Activated T-helper 1 cell treated with Interleukin-2 at 50 U/mL for 16 hours (primary cell): ENCODE data around the gene NDUFB2.
"Not testable (repeated sequence)": the region's sequence is repeated elsewhere in the genome, so short reads cannot be mapped to it uniquely, and the experiment has no call there.

ENCODE experiments used
- DNase-seq: peaks from one replicate; pipeline ENCODE4 v3.0.0-alpha.2; 2020; ENCODE audit warnings: low read depth

NDUFB2 gene

DNA sequence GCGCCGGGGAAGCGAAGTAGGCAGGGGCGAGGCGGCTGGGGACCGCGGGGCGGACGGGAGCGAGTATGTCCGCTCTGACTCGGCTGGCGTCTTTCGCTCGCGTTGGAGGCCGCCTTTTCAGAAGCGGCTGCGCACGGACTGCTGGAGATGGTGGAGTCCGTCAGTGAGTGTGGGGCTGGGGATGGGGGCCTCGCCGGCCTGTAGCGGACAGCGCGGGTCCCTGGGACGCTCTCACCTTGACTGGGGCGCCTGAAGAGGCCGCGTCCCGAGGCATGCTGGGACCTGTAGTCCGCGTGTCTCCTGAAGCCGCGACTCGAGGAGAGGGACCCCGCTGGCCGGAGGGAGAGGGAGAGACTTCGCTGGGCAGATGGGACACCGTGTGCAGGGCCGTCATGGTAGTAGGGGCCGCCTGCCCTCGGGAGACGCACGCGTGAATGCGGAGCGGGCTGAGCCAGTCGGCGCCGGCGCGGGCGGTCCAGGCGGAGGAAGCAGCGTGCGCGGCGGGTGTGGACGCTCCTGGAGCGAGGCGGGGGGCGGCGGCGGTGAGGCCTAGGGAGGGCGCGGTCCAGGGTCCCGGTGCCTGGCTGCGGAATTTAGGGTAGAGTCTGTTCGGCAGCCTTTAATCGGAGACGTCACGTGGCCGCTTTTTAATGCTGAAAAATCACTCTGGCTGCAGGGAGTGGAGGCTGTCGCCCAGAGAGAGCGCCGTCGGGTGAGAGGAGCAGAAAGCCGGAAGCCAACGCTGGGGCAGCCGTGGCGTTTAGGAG, at the start of gene NDUFB2:
TSS of gene NDUFB2 (plus strand) at position 29 of the 767 bp plus-strand sequence. CDS start at position 66, 37 bp downstream.
- peak; percentile 57 for DNase-seq

GRCh38 chr7:140646931-140647647, 49.4 kb upstream of the NDUFB2 start:
- DNase-seq, result no peak

- DNase-seq, result no peak
These were observed 46.8 kb upstream of the NDUFB2 start for GRCh38 chr7:140649556-140650205.

DNA sequence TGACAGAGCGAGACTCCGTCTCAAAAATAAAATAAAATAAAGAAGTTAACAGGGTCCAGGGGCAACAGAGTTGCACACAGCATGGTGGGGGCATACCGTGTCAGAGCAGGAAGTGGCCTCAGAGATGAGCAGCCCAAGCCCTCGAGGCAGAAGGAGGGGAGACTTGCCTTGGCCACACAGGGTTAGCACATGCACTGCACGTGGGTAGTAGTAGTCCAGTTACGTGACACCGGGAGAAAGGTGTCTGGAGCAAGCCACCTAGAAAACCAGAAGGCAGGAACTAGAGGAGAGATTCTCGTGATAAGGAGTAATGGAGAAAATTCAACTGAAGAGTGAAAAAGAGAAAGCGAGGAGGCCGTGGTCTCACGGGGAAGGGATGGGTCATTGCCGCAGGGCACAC, 46.1 kb upstream of the NDUFB2 start:
- no peak for DNase-seq

DNA sequence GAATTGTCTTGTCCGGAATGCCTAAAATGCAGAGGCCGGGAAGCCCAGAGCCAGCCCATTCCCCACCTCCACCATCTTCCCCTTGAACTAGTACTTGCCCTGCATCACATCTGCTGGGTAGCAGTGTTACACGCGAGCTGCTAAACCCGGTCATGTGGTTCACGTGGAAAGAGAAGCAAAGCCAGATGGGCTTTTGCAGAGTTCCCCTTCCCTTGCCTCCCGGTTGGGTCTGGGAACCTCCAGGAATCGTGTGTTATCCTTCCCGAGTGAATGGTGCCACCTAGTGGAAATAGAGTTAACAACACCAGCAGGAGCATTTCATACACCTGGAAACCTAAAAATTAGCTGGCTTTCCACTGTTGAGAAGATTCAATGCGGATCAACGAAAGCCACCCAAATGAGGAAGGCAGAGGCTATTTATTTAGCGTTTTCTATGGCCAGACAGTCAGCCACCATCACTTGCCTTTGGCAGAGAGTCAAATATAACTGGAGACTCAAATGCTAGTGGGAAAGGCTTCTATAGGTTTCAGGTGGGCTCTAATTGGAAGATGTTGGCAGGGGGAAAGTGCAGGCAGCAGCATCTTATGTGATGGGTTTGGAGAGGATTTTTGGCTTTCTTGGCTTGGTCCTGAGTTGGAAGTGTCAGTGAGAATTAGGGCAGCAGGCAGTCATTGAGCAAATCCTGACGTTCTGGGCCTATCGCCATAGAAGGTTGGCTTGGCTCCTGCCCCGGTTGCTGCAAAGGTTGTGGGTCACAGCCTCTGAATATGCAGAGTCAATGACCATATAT, 43.0 kb upstream of the NDUFB2 start:
- DNase-seq, result no peak

GRCh38 chr7:140654109-140654387, 42.5 kb upstream of the NDUFB2 start:
- DNase-seq, result no peak

DNA sequence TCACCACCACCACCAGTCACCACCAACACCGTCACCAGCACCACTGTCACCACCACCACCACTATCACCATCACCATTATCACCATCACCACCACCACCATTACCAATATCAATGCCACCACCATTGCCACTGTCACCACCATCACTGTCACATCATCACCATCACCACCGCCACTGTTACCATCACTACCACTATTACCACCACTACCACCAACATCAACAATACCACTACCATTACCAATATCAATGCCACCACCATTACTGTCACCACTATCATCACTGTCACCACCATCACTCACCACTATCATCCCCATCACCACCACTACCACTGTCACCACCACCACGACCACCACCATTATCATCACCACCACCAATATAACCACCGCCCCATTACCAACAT, 41.8 kb upstream of the NDUFB2 start:
- no peak for DNase-seq

- DNase-seq, result no peak
These were observed 40.7 kb upstream of the NDUFB2 start for GRCh38 chr7:140655511-140656408.

DNA sequence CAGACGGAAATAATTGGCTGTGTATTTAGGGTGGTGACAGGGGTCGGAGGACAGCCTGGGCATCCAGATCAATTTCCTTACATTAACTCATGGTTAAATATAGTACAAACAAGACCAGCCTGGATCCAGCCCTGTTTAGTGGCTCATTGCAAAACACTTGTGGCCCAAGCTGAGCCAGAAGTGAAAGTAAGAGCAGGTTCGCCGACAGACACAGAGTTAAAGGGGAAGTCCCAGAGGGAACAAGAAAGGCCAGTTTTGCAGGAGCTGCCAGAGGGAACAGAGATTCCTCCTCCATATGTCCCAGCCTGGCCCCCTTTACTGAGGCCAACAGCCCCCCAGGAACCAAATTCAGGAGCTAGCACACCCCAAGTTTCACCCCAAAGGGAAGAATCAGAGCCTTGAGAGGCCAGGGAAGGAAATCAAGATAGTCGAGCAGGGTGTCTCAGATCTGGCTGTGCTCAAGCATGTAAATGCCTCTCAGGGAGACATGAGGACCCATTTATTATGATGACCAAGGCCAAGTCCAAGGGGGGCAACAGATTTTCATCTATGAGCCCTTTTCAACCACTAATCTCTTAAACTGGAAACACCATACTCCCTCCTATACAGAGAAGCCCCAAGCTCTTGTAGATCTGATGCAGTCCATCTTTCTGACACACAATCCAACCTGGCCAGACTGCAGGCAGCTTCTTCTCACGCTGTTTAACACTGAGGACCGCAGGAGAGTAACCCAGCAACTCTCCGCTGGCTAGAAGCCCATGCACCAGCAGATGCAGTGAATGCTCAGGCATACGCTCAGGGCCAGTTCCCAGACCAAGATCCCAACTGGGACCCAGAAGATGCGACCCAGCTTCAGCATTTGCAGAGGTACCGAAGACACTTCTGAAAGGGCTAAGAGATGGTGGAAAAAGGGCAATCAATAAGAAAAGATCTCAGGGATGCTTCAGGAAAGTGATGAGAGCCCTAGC, 39.7 kb upstream of the NDUFB2 start:
- no peak for DNase-seq

GRCh38 chr7:140657891-140658290, 38.6 kb upstream of the NDUFB2 start:
- DNase-seq, result no peak

DNA sequence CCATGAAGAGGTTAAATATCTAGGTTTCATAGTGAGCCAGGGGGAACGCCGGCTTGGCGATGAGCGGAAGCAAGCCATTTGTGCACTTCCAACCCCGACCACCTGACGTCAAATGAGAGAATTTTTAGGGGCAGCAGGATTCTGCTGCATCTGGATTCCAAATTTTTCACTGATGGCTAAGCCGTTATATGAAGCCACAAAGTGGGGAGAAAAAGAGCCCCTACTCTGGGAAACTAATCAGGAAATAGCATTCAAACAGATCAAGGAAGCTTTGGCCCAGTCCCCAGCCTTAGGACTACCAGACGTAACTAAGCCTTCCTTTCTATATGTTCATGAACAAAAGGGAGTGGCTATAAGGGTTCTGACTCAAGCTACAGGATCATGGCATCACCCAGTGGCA, 36.7 kb upstream of the NDUFB2 start:
- DNase-seq, result no peak

GRCh38 chr7:140661124-140661523, 35.4 kb upstream of the NDUFB2 start:
- DNase-seq, result no peak

GRCh38 chr7:140662938-140663337, 33.6 kb upstream of the NDUFB2 start:
- not testable (repeated sequence) for DNase-seq

DNA sequence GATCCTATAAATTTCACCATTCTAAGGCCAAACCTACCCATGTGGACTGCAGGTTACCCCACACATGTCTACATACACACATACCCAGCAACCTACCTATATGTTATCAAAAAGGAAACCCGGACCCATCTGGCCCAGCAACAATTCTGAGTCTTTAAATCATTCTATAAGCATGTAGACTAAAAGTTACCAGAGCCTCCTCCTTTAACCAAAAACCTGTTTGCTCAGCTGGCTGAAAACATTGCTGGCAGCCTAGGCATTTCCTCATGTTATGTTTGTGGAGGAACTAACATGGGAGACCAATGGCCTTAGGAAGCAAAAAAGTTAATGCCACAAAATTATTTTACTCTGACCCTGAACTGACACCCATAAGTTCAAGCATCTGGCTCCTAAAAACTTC, 29.0 kb upstream of the NDUFB2 start:
- DNase-seq, result no peak

DNA sequence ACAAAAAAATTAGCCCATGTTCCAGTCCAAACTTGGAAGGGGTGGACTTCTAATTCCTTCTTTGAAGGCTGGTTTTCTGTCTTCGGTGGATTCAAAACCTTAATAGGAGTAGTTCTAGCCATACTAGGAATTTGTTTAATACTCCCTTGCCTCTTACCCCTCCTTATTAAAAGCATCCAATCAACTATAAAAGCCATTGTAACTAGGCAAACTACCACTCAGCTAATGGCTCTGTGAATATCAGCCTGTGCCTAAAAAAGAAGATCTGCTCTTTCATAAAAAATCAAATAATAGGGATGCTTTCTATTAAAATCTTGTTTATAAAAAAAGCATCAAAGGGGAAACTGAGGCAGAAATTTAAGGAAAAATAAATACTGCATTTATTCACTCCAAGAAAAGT, 27.9 kb upstream of the NDUFB2 start:
- DNase-seq, result no peak

GRCh38 chr7:140669352-140669751, 27.2 kb upstream of the NDUFB2 start:
- no peak for DNase-seq

DNA sequence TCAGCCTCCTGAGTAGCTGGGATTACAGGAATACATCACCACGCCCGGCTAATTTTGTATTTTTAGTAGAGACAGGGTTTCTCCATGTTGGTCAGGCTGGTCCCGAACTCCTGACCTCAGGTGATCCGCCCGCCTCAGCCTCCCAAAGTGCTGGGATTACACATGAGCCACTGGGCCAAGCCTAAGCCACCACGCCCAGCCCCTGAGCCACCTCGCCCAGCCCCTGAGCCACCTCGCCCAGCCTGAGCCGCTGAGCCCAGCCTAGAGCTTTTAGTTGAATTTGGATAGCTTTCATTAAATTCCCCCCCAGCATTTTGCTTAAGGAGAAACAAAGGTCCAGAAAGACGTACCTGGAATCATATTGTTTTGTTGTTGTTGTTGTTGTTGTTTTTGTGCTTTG, 26.6 kb upstream of the NDUFB2 start:
- not testable (repeated sequence) for DNase-seq

DNA sequence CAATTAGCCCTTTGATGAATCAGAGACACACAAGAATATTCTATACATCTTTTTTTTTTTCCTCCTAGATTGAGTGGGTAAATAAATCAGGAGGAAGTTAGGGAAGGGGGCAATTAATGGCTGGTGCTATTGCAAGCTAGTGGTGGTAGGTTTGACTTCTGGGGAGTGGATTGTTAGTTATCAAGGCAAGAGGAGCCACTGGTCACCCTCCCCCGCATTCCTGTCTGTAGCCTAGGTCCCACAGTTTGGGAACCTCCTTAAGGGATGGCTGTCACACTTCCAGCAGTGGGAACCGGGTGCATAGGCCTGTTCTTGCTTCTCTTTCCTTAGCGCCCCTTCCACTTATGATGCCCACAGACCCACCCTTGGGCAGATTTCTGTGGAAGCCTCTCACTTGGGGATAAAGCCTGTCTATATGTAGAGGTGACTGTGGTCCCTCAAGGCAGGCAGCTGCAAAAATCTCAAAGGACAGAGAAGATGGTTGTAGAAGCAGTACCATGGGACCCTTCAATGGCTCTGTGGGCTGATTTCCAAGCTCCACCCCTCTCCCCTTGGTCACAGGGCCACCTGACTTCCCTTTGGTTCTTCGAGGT, 26.1 kb upstream of the NDUFB2 start:
- no peak for DNase-seq

GRCh38 chr7:140671966-140672365, 24.5 kb upstream of the NDUFB2 start:
- no peak for DNase-seq
